Activated CD4-positive, alpha-beta T cell treated with anti-CD3 and anti-CD28 coated beads for 24 hours (primary cell): Measurements from ENCODE around the gene ZBTB32.
"Not testable (repeated sequence)": the region's sequence is repeated elsewhere in the genome, so short reads cannot be mapped to it uniquely, and the experiment has no call there.

Experiments
- DNase-seq, 2 donors: peaks; one replicate each; pipeline ENCODE4 v3.0.0-alpha.2; 2020; ENCODE audit warnings: low read depth in 2 of 2

ZBTB32 gene

DNA sequence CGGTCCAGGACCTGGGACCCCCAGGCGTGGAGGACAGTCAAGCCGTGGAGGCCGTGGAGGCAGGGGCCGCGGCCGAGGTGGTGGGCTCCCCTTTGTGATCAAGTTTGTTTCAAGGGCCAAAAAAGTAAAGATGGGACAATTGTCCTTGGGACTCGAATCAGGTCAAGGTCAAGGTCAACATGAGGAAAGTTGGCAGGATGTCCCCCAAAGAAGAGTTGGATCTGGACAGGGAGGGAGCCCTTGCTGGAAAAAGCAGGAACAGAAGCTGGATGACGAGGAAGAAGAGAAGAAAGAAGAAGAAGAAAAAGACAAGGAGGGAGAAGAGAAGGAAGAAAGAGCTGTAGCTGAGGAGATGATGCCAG lies 15.8 kb downstream of the ZBTB32 start:
- no peak for DNase-seq

GRCh38 chr19:35720648-35721047 lies 16.3 kb downstream of the ZBTB32 start:
- DNase-seq, result no peak

DNA sequence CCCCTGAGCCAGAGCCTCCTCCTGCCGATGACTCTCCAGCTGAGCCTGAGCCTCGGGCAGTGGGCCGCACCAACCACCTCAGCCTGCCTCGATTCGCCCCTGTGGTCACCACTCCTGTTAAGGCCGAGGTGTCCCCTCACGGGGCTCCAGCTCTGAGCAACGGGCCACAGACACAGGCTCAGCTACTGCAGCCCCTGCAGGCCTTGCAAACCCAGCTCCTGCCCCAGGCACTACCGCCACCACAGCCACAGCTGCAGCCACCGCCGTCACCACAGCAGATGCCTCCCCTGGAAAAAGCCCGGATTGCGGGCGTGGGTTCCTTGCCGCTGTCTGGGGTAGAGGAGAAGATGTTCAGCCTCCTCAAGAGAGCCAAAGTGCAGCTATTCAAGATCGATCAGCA lies 17.0 kb downstream of the ZBTB32 start:
- DNase-seq, result no peak

- DNase-seq, result no peak
These were observed 18.1 kb downstream of the ZBTB32 start for GRCh38 chr19:35722461-35722860.

DNA sequence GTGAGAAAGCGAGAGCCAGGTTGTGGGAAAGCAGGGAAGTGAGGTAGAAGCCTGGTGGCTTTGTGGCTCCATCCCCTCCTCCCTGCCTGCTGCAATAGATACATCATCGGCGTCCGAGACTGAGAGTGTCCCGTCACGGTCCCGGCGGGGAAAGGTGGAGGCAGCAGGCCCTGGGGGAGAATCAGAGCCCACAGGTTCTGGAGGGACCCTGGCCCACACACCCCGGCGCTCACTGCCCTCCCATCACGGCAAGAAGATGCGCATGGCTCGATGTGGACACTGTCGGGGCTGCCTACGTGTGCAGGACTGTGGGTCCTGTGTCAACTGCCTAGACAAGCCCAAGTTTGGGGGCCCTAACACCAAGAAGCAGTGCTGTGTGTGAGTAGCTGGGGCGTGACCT lies 18.5 kb downstream of the ZBTB32 start:
- no peak for DNase-seq

DNA sequence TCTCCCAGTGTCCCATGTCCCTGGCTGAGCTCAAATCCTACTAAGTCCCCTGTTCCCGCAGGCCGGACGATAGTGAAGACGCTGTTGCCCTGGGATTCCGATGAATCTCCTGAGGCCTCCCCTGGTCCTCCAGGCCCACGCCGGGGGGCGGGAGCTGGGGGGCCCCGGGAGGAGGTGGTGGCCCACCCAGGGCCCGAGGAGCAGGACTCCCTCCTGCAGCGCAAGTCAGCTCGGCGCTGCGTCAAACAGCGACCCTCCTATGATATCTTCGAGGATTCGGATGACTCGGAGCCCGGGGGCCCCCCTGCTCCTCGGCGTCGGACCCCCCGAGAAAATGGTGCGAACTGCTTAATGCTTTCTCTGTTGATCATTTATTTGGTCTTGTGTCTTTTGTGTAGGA lies 19.3 kb downstream of the ZBTB32 start:
- DNase-seq, result no peak

DNA sequence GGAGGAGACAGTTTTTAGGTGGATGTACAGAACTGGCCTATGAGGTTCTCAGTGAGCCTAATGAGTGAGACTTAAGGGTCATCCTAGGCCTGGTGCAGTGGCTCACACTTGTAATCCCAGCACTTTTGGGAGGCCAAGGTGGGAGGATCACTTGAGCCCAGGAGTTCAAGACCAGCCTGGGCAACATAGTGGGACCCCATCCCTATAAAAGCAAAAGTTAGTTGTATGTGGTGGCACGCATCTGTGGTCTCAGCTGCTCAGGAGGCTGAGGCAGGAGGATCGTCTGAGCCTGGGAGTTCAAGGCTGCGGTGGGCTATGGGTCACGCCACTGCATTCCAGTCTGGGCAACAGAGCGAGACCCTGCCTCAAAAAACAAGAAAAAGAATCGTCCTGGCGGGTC lies 19.8 kb downstream of the ZBTB32 start:
- DNase-seq, result not testable (repeated sequence)

GRCh38 chr19:35724560-35724959 lies 20.2 kb downstream of the ZBTB32 start:
- DNase-seq, result no peak

DNA sequence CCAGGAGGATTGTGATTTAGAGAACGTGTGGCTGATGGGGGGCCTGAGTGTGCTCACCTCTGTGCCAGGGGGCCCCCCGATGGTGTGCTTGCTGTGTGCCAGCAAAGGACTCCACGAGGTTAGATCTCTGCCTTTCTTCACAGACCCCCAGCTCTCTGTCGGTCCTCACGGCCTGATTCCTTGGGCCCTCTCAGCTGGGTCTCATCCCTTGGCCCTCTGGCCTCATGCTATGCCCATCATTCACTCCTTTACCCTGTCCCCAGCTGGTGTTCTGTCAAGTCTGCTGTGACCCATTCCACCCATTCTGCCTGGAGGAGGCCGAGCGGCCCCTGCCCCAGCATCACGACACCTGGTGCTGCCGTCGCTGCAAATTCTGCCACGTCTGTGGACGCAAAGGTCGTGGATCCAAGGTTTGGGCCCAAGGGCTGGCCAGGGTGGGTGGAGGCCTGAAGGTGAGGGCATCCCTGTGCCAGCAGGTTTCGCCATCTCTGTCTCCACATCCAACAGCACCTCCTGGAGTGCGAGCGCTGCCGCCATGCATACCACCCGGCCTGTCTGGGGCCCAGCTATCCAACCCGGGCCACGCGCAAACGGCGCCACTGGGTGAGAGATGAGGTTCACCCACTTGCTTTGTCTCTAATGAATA lies 21.0 kb downstream of the ZBTB32 start:
- no peak for DNase-seq

- DNase-seq, result no peak
These were observed 22.9 kb downstream of the ZBTB32 start for GRCh38 chr19:35727053-35727955.

DNA sequence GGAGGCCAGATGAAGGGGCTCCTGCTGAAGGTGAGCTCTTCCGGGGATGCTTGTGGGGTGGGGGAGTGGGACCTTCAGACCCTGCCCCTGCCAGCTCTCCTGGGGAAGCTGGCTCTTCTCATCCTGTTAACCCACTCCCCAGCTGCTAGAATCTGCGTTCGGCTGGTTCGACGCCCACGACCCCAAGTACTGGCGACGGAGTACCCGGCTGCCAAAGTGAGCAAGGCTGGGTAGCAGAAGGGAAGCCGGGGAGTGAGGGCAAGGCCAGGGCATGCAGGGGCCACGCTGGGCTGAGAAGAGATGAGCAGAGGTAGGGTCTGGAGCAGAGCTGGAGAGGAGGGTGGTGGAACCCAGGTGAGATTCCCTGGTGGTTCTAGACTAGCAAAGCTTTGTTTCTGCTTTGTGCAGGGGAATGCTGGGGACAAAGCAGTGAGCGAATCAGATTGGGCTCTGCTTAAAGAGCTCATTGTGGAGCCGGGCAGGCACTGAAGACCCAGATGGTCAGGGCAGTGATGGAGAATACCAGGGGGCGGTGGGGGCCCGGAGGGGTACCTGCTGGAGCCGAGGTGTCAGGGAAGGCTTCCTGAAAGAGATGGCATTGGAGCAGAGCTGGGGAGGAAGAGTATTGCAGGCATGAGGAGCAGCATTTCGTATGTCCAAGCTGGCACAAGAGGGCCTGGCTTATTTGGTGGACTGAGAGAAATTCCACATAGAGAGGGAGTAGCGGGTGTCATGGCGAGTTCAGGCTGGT lies 23.8 kb downstream of the ZBTB32 start:
- DNase-seq, result no peak

GRCh38 chr19:35729021-35729420 lies 24.7 kb downstream of the ZBTB32 start:
- DNase-seq, result no peak

GRCh38 chr19:35729763-35730162 lies 25.4 kb downstream of the ZBTB32 start:
- DNase-seq, result no peak

DNA sequence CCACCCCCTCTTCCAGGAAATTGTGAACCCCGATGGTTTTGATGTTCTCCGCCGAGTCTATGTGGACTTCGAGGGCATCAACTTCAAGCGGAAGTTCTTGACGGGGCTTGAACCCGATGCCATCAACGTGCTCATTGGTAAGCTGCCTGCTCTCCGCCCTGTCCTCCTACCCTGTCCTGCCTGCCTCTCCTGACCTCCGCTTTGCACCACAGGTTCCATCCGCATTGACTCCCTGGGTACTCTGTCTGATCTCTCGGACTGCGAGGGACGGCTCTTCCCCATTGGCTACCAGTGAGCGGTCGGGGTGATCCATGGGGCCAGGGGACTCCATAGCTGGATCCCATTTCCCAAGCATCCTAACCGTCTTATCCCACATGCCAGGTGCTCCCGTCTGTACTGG lies 26.0 kb downstream of the ZBTB32 start:
- DNase-seq, result no peak

GRCh38 chr19:35731353-35731752 lies 27.0 kb downstream of the ZBTB32 start:
- no peak for DNase-seq

- DNase-seq, result no peak
These were observed 27.5 kb downstream of the ZBTB32 start for GRCh38 chr19:35731779-35732405.

- DNase-seq, result no peak
These were observed 28.3 kb downstream of the ZBTB32 start for GRCh38 chr19:35732540-35733179.

DNA sequence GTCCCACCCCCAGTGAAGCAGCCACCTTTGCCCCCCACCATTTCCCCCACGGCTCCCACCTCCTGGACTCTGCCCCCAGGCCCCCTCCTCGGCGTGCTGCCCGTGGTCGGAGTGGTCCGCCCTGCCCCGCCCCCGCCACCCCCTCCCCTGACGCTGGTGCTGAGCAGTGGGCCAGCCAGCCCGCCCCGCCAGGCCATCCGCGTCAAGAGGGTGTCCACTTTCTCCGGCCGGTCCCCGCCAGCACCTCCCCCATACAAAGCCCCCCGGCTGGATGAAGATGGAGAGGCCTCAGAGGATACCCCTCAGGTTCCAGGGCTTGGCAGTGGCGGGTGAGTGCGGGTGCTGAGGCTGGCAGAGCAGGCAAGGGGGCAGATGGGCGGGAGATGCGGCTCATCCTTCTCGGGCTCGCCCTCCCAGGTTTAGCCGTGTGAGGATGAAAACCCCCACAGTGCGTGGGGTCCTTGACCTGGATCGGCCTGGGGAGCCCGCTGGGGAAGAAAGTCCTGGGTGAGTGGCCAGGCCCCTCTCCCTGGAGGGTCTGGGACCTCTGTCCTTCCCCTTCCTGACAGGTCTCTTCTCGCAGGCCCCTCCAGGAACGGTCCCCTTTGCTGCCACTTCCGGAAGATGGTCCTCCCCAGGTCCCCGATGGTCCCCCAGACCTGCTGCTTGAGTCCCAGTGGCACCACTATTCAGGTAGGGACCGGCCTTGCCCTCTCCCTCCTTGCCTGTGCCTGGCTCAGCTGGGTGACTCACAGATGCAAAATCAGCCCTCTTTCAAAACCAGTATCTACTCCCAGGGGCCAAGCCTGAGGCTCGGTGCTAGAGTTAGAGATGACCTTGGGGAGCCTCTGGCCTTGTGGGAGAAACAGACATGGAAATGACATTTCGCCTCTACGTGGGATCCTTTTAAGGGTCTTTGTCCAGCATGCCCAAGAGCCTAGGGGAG lies 29.1 kb downstream of the ZBTB32 start:
- no peak for DNase-seq

GRCh38 chr19:35734273-35734672 lies 29.9 kb downstream of the ZBTB32 start:
- DNase-seq, result no peak

- no peak for DNase-seq
These were observed 30.5 kb downstream of the ZBTB32 start for GRCh38 chr19:35734889-35735288.
